HG02588 (cell line): Measurements from ENCODE around the gene AUTS2.

ENCODE experiments used
- ATAC-seq: cut with Tn5 transposase; IDR thresholded peaks from one replicate; pipeline ENCODE4 v1.9.1; 2021; ENCODE audit warnings: mild to moderate bottlenecking, moderate library complexity; ENCODE audit not compliant: unreplicated experiment

The AUTS2 gene

DNA sequence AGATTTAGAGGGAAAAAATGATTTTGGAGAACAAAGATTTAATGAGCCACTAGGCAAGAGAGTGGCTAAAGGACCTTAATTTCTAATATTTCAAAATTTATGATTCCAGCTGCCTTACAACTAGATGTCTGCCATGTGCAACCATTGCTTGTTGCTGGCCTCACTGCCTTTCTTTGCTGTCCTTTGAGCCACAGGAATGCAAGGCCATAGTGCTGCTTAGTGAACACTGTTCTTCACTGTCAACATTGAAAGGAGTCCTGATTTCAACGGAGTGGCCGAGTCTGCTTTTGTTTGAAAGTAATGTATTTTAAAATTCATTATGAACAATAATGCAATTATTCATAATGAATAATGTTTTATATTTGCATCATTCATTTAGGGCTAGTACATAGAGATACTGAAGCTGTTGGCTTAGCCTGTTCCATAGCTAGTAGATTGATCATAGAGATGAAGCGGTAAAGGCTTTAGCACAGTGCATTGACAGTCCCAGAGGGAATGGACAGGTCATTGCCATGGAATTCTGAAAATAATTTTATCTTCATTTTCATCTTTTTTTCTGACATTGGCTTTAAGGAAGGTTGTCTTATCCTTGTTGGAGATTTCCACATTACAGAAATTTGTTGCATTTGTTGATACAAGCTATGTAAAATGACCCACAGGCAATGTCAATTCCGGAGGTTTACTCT lies 544.1 kb downstream of the AUTS2 start:
- ATAC-seq: no peak

DNA sequence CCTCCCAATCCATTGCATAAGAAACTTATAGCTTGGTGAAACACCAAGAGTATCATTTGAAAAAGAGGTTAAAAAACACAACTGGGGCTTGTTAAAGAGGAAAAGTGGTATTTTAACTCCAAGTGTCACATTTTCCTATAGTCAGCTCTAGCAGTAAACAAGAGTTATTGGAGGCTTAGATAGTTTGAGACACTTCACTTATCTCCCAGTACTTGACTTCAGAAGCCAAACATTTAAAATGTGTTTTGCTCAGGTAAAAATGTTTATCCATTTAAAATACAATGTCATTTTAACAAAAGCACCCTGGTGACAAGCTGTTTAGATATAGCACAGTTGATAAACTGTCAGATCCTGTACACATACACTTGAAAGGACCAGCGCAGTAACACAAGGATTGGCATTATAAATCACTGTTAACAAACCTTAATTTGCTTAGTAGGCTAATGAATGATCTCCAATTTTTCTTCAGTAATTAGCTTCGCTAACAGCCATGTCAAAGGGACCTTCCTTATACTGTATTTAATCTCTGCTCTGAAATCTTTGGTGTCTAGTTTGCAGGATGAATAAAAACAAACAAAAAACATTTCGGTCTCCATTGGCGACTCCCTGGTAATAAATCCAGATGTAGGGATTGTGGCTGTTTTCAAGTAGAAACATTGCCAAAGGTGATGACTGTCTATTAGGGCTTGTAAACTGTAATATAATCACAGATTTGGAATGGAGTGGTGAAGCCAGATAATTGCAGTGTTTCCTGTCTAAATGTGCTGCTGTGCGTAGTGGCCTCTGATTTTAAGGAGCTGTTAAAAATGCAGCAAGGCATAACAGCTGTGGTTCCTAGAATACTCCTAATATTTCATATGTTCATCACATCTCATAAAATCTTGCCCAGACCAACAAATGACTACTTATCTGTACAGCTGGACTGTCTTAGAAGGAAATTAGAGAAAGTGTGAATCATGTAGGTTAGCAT lies 545.1 kb downstream of the AUTS2 start:
- no peak for ATAC-seq

DNA sequence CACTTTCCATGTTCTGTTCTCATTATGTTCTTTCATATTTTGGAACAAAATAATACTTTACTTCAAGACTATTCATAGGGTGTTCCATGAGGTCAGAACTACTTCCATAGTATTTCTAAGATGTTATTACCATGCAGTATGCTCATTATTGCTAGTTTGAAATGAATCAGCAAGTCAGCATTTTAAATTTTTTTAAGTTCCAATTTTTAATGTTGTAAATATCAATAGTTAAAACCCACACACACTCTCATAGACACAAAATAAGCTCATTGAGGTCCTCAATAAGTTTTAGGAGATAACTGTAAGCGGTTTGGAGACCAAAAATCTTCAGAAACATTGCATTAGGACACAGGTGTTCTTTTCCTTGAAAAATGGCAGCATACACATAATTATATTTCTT lies 550.7 kb downstream of the AUTS2 start:
- no peak for ATAC-seq

DNA sequence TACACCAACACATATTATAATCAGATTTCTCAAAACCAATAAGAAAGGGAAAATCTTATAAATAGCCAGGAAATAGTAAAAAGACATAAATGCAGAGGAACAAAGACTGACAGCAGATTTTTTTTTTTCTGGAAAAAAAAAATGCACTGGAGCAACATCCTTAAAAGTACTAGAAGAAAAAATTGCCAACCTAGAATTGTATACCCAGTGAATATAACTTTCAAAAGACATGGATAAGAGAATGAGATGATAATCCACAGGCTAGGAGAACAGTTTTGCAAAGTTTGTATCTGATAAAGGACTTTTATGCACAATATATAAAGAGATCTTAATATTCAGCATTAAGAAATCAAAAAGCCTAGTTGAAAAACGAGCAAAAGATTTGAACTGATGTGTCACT lies 554.0 kb downstream of the AUTS2 start:
- ATAC-seq: no peak

DNA sequence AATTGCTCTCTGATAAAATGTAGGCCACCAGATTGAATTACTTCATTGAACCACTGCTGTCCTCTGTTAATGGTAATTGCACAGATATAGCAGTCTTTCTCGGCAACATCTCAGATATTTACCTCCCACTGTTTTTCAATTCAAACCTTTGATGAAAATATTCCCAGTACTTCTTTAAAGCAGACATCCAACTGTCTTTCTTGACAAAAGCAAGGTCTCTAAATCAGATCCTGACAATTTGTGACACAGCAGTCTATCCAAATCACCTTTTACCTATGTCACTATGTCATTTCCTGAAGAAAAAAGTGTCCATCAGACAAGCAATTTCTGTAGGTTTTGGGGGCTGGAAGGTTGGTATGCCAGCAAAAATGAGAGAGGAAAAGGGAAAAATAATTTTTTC lies 555.7 kb downstream of the AUTS2 start:
- no peak for ATAC-seq

DNA sequence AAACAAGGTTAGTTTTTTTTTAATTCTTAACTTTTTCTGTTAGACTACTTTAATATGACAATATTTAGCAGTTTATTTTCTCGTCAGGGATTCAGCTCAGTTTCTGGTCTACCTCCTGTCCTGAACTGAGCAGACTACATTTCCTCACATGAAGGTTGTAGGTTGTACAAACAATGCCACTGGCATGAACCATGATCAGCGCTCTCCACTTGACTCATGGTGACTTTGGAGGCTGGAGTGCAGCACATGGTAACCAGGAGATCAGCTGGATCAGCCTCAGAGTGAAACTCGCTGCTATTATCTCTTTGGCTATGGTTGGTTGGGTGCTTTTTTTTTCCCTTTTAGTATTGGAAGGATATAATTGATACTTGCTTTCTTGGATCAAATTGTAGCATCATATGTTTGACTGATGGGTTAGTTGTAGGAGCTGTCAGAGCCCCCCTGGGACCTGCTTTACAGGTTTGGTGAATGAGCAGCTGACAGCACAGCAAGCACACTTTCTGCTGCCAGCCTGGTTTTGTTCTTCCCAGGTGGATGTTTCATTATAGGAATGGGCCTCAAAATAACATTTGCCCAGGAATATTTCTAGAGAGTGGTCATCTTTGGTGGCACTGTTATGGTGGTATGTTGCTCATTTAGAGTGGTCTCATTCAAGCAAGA lies 556.4 kb downstream of the AUTS2 start:
- ATAC-seq: no peak

DNA sequence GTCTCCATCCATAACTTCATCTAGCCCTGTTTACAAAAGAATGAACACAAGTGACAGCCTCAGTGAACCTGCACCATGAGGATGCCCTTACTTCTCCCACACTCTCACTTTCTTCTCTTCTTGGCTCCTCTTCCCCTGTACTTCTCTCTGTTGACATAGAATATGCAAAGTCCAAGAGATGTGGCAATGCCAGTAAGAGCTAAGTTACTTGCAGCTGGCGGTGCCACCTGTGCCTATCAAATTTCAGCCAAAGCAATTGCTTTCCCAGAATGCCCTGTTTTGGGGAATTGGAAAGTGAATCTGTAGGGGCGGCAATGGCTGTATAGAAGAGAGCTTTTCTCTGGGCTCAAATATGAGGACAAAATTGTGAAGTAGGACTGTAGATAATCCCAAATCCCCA lies 557.8 kb downstream of the AUTS2 start:
- no peak for ATAC-seq

DNA sequence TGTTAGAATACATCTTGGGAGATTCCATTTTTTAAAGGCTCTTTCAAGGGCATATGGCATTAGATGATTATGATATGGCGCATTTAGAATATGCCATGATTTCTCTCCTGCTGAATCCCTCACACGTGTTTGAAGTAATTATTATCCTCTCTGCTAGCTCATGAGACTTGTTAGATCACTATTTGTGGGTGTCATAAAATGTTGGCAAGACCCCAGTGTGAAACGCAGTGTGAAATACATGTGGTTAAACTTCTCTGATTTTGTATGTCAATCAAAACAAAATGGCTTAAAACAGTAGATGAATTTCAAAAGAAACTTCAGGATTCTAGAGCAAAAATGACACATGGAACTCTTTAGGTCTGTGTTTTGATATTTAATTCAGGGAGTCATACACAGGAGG lies 560.8 kb downstream of the AUTS2 start:
- no peak for ATAC-seq

DNA sequence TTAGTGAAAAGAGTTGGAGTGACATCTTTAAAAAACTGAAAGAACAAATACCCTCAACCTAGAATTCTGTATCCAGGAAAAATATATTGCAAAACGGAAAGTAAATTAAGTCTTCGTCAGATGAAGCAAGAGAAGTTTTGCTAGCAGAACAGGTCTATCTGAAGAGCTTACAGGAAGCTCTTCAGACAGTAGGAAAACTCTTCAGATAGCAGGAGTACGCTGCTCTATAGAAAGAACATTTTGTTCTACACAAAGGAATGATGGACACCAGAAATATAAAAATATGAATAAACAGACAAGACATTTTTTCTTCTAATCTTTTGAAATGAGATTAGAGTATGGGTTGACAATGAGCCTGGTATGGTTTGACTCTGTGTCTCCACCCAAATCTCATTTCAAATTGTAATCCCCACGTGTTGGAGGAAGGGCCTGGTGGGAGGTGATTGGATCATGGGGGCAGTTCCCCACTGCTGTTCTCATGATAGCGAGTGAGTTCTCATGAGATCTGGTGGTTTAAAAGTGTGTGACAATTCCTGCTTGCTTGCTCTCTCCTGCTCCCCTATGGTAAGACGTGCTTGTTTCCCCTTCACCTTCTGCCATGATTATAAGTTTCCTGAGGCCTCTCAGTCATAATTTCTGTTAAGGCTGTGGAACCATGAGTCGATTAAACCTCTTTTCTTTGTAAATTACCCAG lies 567.3 kb downstream of the AUTS2 start:
- ATAC-seq: no peak

DNA sequence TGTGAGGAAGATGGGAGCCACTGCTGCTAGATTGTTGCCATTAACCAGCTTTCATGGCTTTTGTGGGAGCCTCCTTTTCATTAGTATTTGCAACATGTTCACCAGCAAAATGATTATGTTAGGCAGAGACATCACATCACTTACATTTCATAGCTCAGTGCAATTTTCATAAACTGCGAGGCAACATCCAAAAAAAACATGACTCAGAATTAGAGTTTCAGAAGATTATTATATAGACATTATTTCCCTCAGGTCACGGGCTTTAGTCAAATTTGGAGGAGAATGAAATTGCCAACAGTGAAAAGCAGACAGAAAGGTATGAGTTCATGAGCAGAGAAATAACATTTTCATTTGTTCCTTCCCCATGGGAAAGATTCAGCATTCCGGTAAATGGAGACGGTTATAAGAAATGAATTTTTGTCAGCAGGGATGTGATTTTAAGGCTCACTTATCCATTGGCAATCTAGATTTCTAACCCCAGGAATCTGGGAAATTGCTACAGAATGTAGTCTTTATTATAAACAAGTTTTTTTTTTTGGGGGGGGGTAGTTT lies 573.2 kb downstream of the AUTS2 start:
- ATAC-seq: no peak

DNA sequence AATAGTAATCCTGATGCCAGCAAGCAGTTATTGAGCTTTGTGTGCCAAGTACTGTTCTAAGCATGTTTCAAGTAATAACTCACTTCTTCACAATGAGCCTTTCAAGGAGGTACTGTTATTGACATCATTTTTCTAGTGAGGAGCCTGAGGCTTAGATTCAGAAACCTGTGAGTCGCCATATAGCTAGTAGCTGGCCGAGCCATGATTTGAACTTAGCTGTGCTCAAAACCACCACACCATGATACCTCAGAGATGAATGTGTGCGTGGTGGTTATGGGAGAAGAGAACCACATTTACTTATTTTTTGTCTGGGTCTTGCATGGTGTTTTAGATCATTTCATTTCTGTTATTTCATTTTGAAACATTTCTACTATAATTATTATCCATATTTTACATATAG lies 578.9 kb downstream of the AUTS2 start:
- no peak for ATAC-seq

DNA sequence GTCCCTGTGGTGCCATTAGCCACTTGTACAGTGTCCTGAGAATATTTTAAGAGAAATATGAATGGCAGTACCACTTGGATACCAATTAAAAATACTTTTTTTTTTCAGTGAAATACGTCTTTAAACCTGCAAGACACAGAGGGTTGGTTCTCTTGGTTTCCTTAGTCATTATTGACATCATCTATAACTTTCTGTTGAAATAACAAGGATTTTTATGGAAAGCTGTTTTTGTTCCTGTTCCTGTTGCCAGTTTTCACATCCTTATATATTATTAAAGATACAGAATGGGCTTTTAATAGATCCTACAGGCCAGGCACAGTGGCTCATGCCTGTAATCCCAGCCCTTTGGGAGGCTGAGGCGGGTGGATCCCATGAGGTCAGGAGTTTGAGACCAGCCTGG lies 579.9 kb downstream of the AUTS2 start:
- ATAC-seq: no peak

DNA sequence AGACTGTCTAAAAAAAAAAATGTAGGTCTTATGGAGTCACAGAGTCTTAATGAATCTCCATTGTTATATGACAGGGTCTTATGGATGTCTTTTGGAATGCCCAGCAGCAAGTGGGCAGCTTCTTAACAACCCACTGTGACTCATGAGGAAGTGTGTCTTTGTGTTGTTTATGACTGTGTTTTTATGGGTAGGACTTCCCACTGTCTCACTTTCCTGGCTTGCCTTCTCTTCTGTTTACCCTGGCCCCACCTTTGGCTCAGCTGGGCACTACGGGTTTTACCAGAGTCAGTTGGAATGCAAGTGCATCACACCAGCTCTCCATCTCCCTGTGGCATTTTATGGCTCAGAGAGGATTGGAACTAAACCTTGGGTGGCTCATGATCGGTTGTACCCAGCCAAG lies 580.5 kb downstream of the AUTS2 start:
- no peak for ATAC-seq

DNA sequence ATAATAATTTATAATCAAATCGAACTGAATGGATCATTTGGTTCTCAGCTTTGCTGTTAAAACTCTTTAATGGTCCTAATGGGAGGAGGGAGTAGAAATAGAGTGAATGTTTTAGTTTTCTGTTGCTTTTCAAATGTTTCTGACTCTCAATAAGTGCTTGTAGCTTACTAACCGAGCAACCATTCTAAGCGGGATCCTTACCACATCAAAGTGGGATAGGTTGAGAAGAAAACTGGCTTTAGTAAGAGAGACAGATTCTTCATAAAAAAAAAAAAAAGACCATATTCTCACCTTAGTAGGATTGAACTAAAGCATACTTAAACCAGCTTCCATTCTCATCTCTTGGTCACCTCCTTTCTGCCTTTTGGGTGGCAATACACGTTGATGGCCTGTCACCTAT lies 584.2 kb downstream of the AUTS2 start:
- no peak for ATAC-seq

DNA sequence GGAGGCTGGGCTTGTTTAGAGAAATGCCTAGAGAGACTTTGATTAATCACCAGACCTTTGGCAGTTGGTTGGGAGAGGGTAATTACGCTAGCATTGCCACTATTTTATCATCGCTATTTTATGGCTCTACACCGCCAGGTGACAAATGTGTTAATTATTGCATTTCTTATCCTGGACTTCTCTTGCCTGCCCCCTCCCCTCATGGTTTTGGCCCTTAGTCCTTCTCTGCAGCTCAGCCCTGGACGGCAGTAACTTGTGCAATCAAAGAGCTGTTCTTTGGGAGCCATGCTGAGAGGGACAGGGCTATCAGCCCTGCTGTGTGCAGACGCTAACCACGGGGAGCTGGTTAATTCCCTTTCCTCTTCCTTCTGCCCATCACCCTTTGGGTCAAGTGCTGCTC lies 585.0 kb downstream of the AUTS2 start:
- no peak for ATAC-seq

DNA sequence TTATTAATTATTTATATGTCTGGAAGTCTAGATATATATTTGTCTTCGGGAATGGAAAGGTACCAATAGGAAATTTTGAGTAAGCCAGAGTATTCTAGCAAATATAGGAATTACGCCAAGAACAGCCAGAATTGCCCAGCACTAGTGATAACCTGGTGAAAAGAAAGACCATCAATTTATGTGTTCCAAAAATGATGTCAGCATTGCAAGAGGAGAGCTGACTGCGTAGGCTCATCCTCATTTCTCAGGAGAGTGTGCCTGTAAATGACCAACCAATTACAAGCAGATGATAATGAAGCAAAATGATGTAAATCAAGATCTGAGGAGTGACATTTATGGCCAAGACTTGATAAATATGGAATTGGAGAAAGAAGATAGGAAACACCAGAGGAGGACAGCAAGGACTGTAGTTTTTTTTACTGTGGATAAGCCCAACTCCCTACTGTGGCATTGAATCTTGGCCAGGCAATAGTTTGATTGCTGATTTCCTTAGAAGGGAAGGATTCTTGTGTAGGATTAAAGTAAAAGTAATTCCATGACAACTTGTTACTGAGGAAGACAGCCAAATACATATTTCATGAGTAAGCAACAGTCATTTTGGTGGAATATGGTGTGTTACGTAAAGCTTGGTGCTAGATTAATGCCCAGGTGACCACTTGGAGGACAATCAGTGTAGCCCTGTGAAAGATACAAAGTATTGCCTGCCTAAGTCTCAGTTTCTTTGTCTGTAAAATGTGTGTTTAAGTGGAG lies 590.8 kb downstream of the AUTS2 start:
- no peak for ATAC-seq

DNA sequence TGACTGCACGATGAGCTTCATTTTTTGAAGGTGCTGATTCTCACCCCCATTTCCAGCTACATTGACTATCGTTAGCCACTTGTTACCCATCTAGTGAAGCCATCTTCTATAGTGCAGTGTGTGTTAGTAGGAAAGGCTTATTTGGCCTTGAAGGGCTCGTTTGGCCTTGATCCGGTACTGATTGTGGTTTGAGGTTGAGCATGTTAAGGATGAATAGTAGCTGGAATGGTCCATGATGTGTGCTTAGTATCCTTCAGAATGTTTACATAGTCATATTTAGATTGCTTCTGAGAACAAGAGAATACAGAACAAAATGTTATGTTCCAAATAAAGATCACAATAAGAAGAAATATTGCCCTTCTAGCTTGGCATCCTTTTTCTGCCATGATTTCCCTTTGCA lies 591.5 kb downstream of the AUTS2 start:
- no peak for ATAC-seq

DNA sequence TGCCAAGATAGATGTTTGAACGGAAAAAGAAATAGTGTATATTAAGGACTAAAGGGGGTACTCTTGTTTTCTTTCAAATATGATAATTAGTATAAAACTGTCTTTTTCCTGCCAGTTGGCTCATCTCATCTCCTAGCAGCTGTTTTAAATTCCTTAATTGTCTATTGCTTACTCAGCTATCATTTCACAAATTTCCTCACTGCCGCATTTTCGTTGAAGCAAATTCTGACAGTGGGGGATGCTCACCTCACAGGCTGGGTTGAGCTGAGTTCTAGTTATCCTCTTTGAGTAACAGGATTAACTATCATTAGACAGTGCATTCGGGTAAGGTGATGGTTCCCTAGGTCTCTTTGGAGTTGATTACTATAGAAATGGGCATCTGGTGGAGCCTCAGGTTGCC lies 592.0 kb downstream of the AUTS2 start:
- ATAC-seq: no peak

DNA sequence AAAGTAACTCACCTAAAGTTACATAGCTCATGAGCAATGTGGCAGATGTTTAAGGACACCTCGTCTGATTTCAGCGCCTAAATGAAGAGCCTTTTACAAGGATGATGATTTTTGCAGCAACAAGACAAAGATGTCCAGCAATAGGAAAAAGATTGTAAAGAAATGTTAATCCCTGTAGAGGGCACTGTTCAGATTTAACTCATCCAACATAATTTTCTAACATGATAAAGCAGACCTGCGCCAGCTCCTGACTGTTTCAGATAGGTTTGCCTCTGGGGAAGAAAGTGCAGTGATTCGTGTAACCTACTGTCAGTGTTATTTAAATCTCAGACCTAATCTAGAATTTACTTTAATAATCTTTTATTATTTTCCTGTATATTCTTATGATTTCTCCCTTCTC lies 595.2 kb downstream of the AUTS2 start:
- no peak for ATAC-seq
